DMS53 treated with DMSO at 0.1 percent for 48 hours (cell line): ENCODE data around the gene LIF.
A peak's percentile ranks its signal among the peaks of the same experiment; 100 is the strongest.

Source experiments
- DNase-seq: peaks from one replicate; lab custom pipeline; 2025; ENCODE audit not compliant: unreplicated experiment; lab: John Stamatoyannopoulos, UW

Gene LIF

DNA sequence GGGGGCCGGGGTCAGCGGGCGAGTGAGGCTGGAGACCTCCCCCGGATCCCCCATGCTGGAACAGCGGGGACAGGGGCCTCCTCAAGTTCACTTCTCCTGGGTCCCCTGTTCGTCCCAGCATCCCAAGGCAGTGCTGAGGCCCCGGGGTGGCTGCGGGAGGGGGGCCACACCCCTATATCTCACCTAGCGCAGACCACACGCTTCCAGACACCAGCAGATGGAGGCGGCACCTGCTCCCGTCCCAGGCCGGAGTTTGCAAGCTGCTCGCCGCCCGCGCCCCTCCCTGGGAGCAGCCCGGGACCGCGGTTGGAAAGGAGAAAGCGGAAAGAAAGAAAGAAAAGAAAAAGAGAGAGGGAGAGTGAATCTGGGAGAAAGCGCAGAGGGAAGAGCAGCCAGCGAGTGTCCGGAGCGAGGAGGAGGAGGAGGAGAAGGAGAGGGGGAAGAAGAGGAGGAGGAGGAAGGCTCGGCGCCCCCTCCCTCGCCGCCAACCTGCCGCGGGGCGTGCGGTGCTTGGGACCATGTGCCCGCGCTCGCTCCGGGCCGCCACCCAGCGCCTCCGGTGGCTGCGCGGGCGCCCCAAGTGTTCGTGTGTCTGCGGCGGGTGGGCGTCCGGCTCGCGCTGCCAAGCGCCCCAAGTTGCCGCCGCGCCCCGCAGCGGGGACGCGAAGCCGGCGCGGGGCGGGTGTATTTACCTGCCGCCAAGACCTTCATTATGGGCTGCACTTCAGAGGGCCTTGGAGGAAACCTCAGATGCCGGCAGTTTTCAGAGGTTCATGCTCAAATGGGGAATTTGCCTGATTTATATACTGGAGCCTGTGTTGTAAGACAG lies at the start of gene LIF:
LIF (minus strand) TSS at position 775 of the 829 bp plus-strand sequence; CDS start at position 711, 64 bp downstream.
- no peak for DNase-seq

DNA sequence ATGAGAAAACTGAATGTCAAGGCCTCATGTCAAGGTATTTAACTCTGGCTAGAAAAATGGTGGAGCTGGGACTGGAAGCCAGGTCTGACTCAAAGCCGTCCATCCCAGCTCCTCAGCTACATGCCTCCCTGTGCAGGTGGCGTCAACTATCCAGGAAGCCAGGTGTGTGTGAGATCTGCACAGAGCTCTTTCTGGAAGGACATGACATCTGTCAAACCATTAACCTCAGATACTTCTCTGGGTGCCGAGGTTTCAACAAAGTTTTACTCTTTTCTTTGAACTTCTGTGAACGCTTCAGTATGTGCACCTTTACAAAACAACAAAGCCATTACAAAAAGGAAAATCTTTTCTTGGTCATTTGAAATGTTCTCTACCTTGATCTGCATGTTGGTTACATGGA lies 49.8 kb upstream of the LIF start:
- DNase-seq: no peak

DNA sequence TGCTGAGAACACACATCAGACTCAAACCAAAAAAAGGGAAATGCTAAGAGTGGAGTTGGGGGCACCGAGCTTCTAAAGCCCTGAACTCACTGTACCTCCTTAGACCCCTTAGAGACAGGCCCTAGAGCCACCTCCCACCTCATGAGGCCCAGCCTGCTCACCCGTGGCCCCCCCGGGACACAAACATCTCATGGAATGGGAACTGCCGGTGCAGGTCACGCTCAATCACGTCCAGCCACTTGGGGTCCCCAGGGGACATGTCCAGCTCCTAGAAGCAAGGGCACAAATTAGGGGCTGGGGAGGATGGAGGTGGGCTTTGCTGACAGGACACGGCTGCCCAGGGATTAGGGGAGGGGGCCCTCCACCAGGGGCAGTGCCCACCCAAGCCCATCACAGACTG lies 49.0 kb upstream of the LIF start:
- DNase-seq: no peak

DNA sequence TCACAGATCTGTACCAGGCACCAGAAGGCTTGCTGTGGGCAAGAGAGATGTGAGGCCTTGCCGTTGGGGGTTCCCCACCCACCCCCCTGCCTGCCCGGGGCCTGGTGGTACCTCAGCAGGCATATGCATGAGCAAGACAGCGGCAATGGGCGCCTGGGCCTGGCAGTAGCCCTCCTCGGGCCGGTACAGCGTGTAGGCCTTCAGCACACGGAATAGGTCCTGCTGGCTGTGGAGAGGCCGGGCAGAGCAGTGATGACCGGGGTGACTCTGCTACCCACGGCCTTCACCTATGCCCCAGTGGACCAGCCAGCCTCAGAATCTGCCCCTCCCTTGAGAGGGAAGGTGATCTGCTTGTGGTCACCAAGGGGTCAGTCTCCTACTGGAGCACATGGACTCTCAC lies 48.3 kb upstream of the LIF start:
- DNase-seq: no peak

DNA sequence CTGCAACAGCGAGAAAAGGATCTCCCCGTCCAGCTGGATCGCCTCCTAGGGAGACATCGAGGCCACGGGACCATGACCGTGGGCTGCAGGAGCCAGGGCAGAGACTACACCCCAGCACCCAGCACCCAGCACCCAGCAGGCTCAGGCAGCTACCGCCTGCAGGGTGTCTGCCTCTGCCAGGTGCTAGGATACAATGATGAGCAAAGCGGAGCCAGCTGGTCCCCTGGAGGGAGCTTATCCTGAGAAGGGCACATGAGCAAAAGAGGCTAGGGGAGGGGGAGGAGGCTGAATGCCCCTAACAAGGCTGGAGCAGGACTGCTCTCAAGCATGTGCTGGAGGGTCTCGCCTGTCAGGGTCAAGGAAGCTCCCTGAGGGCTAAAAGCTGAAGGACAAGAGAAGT lies 47.5 kb upstream of the LIF start:
- DNase-seq: no peak

DNA sequence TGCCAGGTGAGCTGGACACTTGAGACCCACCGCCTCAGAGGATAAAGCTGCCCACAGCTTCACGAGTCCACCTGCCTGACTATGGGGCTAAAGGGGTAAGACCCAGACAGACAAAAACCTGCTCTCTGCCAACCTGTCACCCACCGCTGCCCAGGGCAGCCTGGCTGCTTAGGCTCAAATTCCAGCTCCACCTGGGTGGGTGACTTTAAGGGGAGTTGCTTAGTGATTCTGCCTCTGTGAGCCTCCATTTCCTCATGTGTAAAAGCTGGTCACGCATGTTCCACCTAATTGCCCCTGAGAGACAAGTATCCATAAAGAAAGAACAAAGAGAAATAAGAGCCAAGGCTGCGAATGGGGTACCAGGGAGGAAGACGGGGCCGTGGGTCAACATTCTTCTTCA lies 46.5 kb upstream of the LIF start:
- no peak for DNase-seq

DNA sequence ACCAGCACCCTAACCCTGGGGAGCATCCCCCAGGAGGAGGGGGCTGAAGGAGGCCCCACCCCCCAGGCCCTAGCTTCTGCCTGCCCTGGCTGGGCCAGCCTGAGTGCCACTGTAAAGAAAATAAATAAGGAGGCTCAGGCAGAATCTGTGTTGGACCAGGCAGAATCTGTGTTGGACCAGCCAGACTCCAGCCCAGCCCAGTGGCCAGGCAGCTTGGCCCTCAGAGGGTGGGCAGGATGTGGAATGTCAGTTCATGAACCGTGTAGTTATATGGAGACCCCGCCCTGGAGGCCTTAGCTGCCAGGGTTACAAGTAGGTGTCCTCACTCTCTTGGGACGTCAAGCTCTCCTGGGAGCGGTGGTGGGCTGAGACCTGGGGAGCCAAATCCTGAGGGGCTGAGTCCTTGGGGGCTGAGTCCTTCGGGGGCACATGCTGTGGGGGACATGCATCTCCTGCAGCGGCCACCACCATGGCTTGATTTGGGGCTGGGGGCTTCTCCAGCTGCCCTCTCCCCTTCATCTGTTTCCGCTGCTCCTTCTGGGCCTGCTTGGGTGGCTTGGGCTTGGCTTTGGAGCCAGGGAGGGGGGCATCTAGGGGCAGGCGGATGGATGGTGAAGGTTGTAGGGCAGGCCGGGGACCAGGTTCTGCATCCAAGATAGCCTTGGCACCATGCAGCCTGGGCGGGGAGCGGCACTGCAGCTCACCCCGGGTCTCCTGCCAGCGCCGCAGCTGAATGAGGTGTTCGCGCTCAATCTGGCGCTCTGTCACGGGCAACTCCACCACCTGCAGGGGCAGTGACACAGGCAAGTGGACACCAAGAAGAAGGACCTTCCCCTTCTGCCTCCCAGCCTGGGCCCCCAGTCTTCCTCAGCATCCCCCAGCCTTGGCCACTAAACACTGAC lies 45.8 kb upstream of the LIF start:
- DNase-seq: no peak

DNA sequence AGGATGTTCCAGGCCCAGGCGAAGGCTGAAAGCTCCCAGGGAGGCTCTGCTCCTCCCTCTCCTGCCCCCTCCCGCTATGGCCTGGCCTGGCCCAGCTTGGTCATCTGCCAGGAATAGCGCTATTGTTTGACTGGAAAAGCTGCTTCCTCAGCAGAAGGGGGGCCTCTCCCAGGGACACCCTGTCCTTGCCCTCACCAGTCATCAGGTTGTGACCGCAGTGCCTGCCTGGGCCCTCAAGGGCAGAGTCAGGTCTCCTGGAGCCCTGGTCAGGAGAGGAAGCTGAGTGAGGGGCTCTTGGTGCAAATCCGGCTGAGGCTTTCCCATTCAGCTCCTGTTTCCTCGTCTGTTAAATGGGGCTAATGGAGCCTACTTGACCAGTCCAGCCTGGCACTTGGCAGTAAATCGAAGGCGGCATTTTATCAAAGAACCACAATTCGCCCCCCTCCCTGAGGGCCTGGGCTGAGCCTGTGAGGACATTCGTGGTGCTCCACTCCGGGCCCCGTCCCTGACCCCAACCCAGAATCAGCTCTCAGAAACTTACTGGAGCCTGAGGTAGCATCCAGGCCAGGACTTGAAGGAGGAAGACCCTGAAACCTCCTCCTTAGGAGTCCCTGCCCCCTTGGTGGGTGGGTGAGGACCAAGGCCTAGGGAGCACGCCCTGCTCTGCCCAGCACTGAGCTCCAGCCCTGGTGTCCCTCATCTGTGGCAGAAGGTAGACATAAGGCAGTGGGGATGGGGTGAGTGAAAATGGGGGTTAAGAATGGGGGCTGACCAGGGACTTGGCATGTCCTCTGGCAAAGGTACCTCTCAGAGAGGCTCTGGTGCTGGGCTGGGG lies 44.7 kb upstream of the LIF start:
- peak; percentile 24 for DNase-seq

DNA sequence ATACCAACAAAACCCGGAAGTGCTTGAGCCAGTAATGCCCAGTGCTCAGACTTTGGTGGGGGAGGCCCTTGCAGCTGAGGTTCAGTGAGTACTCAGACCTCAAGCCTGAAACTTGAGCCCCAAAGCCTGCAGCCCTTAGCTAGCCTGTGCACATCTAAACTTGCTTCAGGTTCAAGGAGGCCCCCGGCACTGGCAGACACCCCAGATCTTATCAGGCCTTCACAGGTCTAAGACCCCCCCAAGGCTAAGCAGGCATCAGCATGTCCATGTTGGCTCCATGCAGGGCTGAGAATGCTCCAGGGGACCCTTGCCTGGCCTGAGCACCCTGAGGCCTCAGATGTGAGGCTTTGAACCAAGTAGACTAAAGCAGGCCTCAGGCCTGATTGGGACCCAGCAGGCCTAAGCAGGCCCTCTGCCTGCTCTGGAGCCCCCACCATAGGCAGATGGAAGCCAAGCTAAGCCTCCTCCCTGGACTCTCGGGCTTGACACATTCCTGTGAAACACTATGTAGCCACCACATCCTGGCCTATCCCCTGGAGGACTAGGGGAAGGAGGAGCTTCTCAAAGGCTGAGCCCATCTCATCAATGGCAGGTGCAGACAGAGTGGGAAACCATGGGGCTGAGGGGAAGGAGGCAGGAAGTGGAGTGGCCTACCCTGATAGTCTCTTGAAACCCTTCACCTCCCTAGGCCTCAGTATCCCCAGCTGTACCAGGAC lies 43.9 kb upstream of the LIF start:
- DNase-seq: peak; percentile 24

DNA sequence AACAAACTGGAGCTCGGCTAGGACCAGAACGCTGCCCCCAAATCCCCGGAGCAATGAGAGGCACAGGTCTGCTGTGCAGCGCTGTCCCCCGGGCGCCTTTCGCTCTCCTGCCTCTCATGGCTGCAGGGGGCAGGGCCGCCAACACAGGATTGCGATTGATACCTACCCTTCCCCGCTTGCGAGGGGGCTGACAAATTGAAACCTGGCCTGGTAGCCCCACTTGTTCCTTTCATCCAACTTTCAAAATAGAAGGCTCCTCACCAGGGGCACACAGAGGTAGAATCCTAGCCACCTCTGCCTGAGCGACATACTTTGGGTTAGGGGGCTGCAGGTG lies 43.4 kb upstream of the LIF start:
- no peak for DNase-seq

DNA sequence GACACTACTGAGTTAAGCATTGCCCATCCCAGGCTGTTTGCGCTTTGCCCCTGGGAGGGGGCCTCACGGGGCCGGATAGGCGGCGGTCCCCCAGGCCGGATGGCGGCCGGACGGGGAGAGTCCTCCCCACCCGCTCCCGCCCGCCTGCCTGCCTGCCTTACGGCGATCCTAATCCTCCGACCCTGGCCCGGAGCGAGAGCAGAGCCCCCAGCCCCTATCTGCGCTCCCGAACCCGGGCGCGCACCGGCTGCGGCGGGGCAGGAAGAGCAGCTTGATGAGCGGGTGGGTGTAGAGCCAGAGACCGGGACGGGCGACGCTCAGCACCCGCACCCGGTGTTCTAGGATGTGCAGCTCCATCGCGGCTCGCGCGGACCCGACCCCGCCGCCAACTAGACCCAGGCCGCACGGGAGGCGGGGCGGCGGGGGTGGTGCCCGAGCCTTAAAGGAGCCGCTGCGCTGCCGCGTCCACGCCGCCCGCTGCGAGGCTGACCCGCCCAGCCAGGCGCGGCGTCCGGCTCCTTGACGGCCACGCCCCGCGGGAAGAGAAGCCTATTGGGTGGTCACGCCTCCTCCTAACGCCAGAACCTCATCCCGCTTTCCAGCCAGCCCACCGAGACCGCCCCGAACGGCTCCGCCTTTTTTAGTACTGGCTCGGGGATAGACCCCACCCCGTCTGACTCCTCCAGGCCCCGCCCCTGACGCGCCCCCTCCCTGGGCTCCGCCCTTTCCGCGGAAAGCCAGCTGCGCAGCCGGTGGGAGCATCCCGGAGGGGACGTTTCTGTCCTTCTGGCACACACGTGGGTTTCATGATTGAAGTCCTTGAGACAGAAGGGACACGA lies 42.8 kb upstream of the LIF start, which contains the start of gene CASTOR1:
CASTOR1 (minus strand) TSS at position 365 of the 839 bp plus-strand sequence; CDS start at position 357, 8 bp downstream.
- DNase-seq: peak; percentile 74

DNA sequence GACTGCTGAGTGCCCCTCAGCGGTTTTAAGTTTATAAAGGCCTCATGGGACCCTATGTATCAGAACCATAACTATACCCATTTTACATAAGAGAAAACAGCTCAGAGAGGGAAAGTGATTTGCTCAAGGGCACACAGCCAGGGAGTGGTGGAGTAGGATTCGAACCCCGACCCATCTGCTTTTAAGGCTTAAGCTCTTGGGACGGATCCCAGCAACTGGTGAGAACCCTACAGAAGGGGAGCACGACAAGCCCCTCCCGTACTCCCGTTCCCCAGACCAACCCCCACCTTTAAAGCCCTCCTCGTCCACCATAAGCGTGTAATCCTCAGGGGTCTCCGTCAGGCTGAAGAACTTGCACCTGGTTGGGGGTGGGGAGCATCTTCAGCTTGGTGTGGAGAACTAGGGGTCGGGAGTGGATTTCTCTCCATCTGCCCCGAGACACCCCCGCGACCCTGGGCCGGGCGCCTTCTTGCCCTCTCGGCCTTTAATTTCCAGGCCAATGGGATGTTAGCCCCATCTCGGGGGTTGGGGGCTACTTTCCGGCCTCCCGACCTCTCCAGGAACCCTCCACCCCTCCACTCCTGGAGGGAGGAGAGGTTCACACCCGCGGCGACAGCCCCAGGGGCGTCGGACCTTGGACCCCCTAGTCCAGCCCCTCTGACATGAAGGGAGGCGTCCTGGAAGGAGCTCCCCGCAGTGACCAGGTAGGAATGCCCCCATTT lies 42.0 kb upstream of the LIF start:
- DNase-seq: no peak

DNA sequence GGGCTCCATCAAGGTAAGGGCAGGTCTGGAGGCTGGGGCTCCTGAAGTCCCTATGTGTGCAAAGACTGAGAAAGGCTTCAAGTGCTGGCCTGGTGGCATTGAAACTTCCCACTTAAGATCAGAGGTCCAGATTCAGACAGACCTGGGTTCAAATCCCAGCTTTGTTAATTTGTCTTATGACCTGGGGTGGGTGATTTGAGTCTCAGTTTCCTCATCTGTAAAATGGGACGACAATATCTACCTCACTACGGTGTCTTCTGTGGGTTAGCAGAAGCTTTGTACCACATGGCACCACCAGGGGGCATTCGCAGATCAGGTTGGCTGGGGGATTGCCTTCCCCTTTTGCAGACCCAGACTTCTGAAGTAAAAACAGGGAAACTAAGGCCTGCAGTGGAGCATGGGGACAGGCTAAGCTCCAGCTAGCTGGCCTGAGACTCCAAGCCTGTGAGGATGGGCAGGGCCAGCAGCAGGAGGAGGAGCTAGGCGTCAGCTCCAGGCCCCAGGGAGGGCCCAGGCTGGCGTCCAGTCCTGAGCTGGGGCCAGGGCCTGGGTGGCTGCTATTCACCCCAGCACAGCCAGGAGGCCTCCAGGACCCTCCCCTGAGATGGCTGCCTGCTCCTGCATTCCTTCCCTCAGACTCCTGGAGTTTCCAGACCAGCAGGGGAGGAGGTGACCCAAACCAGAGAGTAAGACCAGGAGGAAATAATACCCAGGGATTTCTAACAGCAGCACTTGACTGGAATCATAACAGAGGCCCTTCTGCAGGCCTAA lies 41.3 kb upstream of the LIF start:
- DNase-seq: peak; percentile 14

DNA sequence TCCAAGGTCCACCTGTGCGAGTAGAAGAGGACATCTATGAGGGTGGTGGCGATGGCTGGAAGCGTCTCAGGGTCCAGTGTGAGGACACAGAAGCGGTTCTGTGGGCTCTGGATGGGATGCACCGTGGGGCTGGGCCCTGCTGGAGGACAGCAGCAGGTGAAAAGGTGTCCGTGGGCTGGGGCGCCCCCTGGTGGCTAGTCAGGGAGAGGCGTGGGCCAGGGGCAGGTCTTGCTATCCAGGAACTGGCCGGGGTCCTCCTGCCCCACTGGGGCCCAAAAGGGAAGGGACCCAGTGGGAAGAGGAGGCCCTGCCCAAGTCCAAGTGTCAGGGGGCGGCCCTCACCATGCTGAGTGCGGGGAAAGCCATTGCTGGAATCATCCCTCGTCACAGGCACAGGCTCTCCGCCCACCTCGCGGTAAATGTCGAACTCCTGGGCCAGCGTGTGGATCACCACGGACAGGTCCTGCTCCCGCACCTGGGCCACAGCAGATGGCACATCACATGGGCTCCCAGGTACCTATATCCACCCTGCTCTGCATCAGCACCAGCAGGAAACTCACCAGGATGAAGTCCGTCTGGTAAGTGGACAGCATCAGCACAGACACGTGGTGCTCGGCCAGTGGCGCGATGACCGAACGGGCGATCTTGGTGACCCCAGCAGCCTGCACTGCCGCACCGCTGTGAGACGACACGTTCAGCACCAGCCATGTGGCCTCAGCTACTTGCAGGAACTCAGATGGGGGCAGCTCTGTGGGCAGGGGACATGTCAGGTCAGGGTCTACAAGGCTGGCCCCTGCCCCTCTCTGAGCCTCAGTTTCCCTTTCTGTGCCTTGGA lies 40.5 kb upstream of the LIF start:
- DNase-seq: peak; percentile 10

DNA sequence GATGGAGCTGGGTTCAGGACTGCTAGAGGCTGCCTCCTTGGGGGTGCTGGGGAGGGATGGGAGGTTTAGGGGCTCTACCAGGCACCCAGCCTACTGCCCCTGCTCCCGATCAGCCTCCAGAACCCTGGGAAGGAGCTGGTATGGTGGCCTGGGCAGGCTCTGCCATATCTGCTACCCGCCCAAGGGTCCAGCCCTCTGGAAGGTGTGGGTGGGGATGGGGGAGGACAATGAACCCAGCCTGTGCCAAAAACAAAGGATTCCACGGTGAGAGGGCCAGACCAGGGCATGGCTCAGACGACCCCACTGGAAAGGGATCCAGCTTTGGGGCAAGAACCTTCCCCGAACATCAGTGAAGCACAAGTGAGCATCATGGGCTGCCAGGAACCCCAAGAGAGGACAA lies 39.8 kb upstream of the LIF start:
- no peak for DNase-seq

DNA sequence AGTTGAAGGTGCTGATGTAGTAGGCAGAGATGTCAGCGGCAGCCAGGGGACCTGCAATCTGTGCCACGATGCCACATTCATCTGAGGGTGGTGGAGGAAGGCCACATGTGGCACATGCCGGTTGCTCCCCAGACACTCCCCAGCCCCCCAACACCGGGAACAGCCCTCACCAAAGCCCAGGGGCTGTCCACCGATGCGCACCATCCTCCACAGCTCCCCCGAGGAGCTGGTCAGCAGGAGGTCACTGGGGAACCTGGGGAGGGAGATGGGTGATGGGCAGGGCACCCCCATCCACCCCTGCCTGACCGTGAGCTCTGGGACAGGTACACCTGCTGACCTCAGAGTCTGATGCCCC lies 39.3 kb upstream of the LIF start:
- no peak for DNase-seq

DNA sequence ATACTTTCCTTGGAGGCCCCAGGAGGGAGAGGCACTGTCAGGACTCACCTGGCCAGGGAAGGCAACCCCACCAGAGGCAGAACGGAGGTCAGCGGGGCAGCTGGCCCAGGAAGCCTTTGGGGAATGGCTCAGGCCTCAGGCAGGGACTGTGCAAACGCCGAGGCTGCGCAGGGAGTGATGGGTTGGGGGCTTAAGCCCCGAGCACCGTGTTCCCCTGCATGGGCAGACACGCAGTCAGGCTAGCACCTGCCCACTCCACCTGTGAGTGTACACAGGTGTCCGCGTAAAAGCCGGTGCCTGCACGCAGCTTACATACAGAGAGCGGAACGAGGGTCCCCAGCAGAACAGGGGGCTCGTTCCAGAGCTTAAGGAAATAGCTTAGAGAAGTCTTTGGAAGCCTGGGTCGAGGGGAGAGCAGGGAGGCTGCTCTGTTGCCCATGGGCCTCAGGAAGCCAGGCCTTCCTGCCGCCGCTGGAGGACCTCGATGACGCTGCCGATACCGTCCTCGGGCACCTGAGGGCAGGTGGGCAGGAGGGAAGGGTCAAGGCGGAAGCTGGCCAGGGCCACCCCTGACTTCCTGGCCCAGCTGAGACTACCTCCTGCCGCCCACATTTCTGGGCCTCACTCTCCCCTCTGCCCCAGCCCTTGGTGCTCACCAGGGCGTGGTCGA lies 38.8 kb upstream of the LIF start:
- no peak for DNase-seq
